PC-3 (cell line): Measurements from ENCODE around the gene CYCS. TPM values are rescaled to one million over a fixed set of nuclear protein-coding genes. Genes with fewer than 3 reads are reported as not detected.

Experiments used
- ATAC-seq: fragments of 200-7000 bp; cut with Tn5 transposase; 2 replicates; pipeline ENCODE4 v1.9.1; 2020; ENCODE audit warnings: mild to moderate bottlenecking, moderate library complexity
- BruUV-seq: library from RNA; stranded (reverse); fragments of 400-500 nt; replicated peaks from 2 replicates; lab custom pipeline; 2021; lab: Mats Ljungman, UMichigan
- CTCF ChIA-PET: fragments of 300-600 bp; sonication (Branson Sonifier 250); formaldehyde crosslinking; loops from one replicate; lab custom pipeline; 2022; ENCODE audit warnings: antibody characterized with exemption; lab: Charles Lee
- POLR2A ChIA-PET: fragments of 300-600 bp; sonication (Branson Sonifier 250); formaldehyde crosslinking; loops from one replicate; lab custom pipeline; 2022; ENCODE audit warnings: antibody characterized with exemption; ENCODE audit not compliant: unreplicated experiment; lab: Charles Lee
- DNase-seq: peaks from one replicate; pipeline ENCODE4 v3.0.0-alpha.2; 2015
- H2AFZ ChIP-seq: fragments of 300-600 bp; sonication (generic); 2 replicates; pipeline ENCODE4 v1.6.0; 2016; ENCODE audit warnings: antibody characterized with exemption, low read length
- H3F3A ChIP-seq: fragments of 300-600 bp; sonication (generic); one replicate; pipeline ENCODE4 v1.6.0; 2017; ENCODE audit warnings: antibody characterized with exemption, low read length, control low read depth, mild to moderate bottlenecking; ENCODE audit not compliant: unreplicated experiment
- H3K27ac ChIP-seq: fragments of 300-600 bp; sonication (generic); 2 replicates; pipeline ENCODE4 v1.5.1; 2016; ENCODE audit warnings: mild to moderate bottlenecking, low read length
- H3K27me3 ChIP-seq: fragments of 300-600 bp; sonication (generic); 2 replicates; pipeline ENCODE4 v1.6.1; 2016; ENCODE audit warnings: low read length, mixed read lengths
- H3K36me3 ChIP-seq: fragments of 300-600 bp; sonication (generic); 2 replicates; pipeline ENCODE4 v1.6.1; 2016; ENCODE audit warnings: low read depth, mixed run types, low read length, mixed read lengths
- H3K4me1 ChIP-seq: fragments of 300-600 bp; sonication (generic); 2 replicates; pipeline ENCODE4 v1.5.1; 2016; ENCODE audit warnings: low read length; ENCODE audit not compliant: insufficient read depth
- H3K4me2 ChIP-seq: fragments of 300-600 bp; sonication (generic); 2 replicates; pipeline ENCODE4 v1.6.0; 2016; ENCODE audit warnings: low read length
- H3K4me3 ChIP-seq: fragments of 300-600 bp; sonication (generic); 2 replicates; pipeline ENCODE4 v1.5.1; 2016; ENCODE audit warnings: mild to moderate bottlenecking, low read length, mixed read lengths
- H3K79me2 ChIP-seq: fragments of 300-600 bp; sonication (generic); 2 replicates; pipeline ENCODE4 v1.6.1; 2017; ENCODE audit warnings: low read length, mixed read lengths
- H3K9ac ChIP-seq: fragments of 300-600 bp; sonication (generic); 2 replicates; pipeline ENCODE4 v1.6.0; 2016; ENCODE audit warnings: mild to moderate bottlenecking, low read length
- H3K9me2 ChIP-seq: fragments of 300-600 bp; sonication (generic); replicated peaks from 2 replicates; pipeline ENCODE4 v1.6.1; 2016; ENCODE audit warnings: mixed run types, low read length, mixed read lengths
- H3K9me3 ChIP-seq: fragments of 300-600 bp; sonication (generic); 2 replicates; pipeline ENCODE4 v1.6.1; 2016; ENCODE audit warnings: low read length, mixed read lengths
- H4K20me1 ChIP-seq: fragments of 300-600 bp; sonication (generic); 2 replicates; pipeline ENCODE4 v1.6.1; 2016; ENCODE audit warnings: low read length, mixed read lengths
- CTCF ChIP-seq: fragments of 300-600 bp; sonication (generic); conservative IDR thresholded peaks from 2 replicates; pipeline ENCODE4 v1.5.1; 2017; ENCODE audit warnings: antibody characterized with exemption, low read depth, mild to moderate bottlenecking, low read length
- EZH2 ChIP-seq: fragments of 300-600 bp; sonication (generic); IDR thresholded peaks from one replicate; pipeline ENCODE4 v1.6.1; 2017; ENCODE audit warnings: antibody characterized with exemption, mild to moderate bottlenecking, low read length; ENCODE audit not compliant: unreplicated experiment
- EZH2phosphoT487 ChIP-seq: fragments of 300-600 bp; sonication (generic); IDR thresholded peaks from 2 replicates; pipeline ENCODE4 v1.6.1; 2018; ENCODE audit warnings: mild to moderate bottlenecking, antibody characterized with exemption, low read length, borderline replicate concordance
- intact Hi-C: fragments of 100-400 bp; cut with micrococcal nuclease; formaldehyde crosslinking; loops from 2 replicates; pipeline ENCODE4 v1.9.0; 2023
- total RNA-seq: library from RNA; depleted of rRNA; stranded (reverse); fragments of >200 nt; gene quantifications from 2 replicates; pipeline ENCODE4 v1.2.3, GENCODE V29; 2014; rRNA removed

The CYCS gene
- total RNA-seq, 1 experiment from 2014 or later, result 101 TPM

- intact Hi-C loops, result no loop called here
- 0 out of 2 replicates have a peak, but pooled peaks cover 3% of the 10 kb centered on the region for H3K4me1 ChIP-seq
- H3K4me2 ChIP-seq, result no peak overlapping the region
- H3K9ac ChIP-seq, result no peak overlapping the region
- H3K27me3 ChIP-seq, result no peaks in the 10 kb centered on the region
- H3K36me3 ChIP-seq, result no peaks in the 10 kb centered on the region
- no peak for TF ChIP-seq EZH2phosphoT487
- TF ChIP-seq EZH2, result no peak
- no peak for TF ChIP-seq CTCF
- no peak overlapping the region for H3K4me3 ChIP-seq
- H3K9me2 ChIP-seq, result no peaks in the 10 kb centered on the region
- ATAC-seq (no peak), DNase-seq (no peak)
- no peaks in the 10 kb centered on the region for H4K20me1 ChIP-seq
- H3K27ac ChIP-seq, result no peak overlapping the region
- ChIA-PET POLR2A (no interaction called here), CTCF (no interaction called here)
- no peaks in the 10 kb centered on the region for H3K9me3 ChIP-seq
- no peaks in the 10 kb centered on the region for H3F3A ChIP-seq
- H3K79me2 ChIP-seq, result no peaks in the 10 kb centered on the region
- no peak overlapping the region for H2AFZ ChIP-seq
- BruUV-seq, result no TSS peak
These were observed 48.0 kb downstream of the CYCS start for GRCh38 chr7:25077096-25077495.

DNA sequence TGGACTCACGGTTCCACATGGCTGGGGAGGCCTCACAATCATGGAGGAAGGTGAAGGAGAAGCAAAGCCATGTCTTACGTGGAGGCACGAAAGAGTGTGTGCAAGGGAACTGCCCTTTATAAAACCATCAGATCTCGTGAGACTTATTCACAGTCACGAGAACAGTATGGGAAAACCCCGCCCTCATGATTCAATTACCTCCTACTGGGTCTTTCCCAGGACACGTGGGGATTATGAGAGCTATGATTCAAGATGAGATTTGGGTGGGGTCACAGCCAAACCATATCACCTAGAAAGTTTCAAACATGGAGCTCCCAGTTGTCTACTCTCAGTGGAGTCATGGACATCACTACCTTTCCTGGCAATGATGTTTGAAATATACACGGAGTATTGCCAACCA lies 49.6 kb downstream of the CYCS start:
- intact Hi-C loops, result no loop called here
- DNase-seq (no peak), ATAC-seq (no peak)
- Histone ChIP-seq H3K27me3 (no peaks in the 10 kb centered on the region), H3F3A (no peaks in the 10 kb centered on the region), H4K20me1 (no peaks in the 10 kb centered on the region), H3K36me3 (no peaks in the 10 kb centered on the region), H3K79me2 (no peaks in the 10 kb centered on the region), H2AFZ (no peak overlapping the region), H3K4me3 (no peak overlapping the region), H3K27ac (no peak overlapping the region), H3K9me2 (no peaks in the 10 kb centered on the region), H3K9ac (no peak overlapping the region), H3K9me3 (no peaks in the 10 kb centered on the region), H3K4me2 (no peak overlapping the region), H3K4me1 (peaks cover 4% of the 10 kb centered on the region)
- BruUV-seq, result no TSS peak
- TF ChIP-seq EZH2 (no peak), EZH2phosphoT487 (no peak)
- ChIA-PET CTCF (no interaction called here), POLR2A (no interaction called here)

- DNase-seq (no peak), ATAC-seq (peak; percentile 30; the same call in 1 of the 2 replicates)
- H3K79me2 ChIP-seq, result no peaks in the 10 kb centered on the region
- no peaks in the 10 kb centered on the region for H4K20me1 ChIP-seq
- no peaks in the 10 kb centered on the region for H3K36me3 ChIP-seq
- H3K9me3 ChIP-seq, result no peaks in the 10 kb centered on the region
- no peak overlapping the region for H2AFZ ChIP-seq
- CTCF ChIA-PET, result interaction anchor here (1.0 kb wide), 1 partner anchor 261 kb away, joined by 4 read pairs; no protein-coding TSS in a partner anchor
- no peaks in the 10 kb centered on the region for H3K27me3 ChIP-seq
- no peak overlapping the region for H3K9ac ChIP-seq
- BruUV-seq, result no TSS peak
- H3K4me2 ChIP-seq, result no peak overlapping the region
- intact Hi-C loops, result loop anchor here (5.0 kb wide), 2 partner anchors 176 to 191 kb away; no protein-coding TSS in a partner anchor
- no peaks in the 10 kb centered on the region for H3K9me2 ChIP-seq
- H3F3A ChIP-seq, result no peaks in the 10 kb centered on the region
- no peak for TF ChIP-seq EZH2phosphoT487
- POLR2A ChIA-PET, result no interaction called here
- H3K4me1 ChIP-seq, result peaks cover 13% of the 10 kb centered on the region
- H3K4me3 ChIP-seq, result no peak overlapping the region
- no peak overlapping the region for H3K27ac ChIP-seq
These were observed 51.6 kb downstream of the CYCS start for GRCh38 chr7:25073451-25073850.

Other genes with a start within 250 kb of the CYCS start
- 10.5 and 11.6 TPM in 2 replicates for gene OSBPL3, start 145.1 kb downstream of the CYCS start, total RNA-seq
- not detected in 2 replicates for gene NPVF, start 103.2 kb upstream of the CYCS start, total RNA-seq